Measurements from ENCODE around the gene FOXN3. TPM values are rescaled to one million over a fixed set of nuclear protein-coding genes. Genes with fewer than 3 reads are reported as not detected.

FOXN3 gene
- total RNA-seq, 1 donor from 2014 or later, result 108 TPM

DNA sequence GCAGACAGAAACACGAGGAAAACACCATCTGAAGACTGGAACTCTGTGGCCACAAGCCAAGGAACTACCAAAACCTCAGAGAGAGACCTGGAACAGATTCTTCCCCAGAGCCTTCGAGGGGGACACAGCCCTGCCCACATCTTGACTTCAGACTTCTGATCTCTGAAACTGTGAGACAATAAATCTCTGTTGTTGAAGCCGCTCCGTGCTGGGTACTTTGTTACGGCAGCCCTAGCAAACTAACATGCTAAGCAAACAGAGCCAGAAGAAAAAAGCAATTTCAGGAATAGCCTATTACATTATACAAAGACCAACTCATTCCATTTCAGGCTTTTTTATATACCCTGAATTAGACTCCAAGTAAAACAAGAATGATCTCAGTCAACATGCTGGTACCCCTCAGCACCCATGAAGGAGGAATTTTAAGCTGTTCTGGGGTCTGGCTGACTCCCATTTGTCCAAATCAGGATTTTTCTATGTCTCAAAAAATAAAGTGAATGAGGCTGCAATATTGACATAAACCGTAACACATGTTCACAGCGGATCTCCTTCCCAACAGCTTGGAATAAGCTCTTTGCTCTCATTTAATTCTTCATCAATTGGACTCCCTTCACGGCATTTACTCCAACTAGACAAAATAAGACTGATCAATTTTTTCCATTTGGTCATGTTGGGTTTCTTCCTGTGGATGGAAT, 190.1 kb downstream of the FOXN3 start:
- H3K27me3 Mint-ChIP-seq (ENCODE audit: unreplicated experiment), result peaks cover 2% of the 10 kb centered on the region
- H3K4me3 Mint-ChIP-seq (ENCODE audit: unreplicated experiment), result no peak overlapping the region
- H3K36me3 Mint-ChIP-seq (ENCODE audit: low read depth, unreplicated experiment), result no peaks in the 10 kb centered on the region
- DNase-seq (ENCODE audit: low spot score), result no peak
- H3K9me3 Mint-ChIP-seq (ENCODE audit: unreplicated experiment), result no peaks in the 10 kb centered on the region
- TF ChIP-seq, protein P1, sequence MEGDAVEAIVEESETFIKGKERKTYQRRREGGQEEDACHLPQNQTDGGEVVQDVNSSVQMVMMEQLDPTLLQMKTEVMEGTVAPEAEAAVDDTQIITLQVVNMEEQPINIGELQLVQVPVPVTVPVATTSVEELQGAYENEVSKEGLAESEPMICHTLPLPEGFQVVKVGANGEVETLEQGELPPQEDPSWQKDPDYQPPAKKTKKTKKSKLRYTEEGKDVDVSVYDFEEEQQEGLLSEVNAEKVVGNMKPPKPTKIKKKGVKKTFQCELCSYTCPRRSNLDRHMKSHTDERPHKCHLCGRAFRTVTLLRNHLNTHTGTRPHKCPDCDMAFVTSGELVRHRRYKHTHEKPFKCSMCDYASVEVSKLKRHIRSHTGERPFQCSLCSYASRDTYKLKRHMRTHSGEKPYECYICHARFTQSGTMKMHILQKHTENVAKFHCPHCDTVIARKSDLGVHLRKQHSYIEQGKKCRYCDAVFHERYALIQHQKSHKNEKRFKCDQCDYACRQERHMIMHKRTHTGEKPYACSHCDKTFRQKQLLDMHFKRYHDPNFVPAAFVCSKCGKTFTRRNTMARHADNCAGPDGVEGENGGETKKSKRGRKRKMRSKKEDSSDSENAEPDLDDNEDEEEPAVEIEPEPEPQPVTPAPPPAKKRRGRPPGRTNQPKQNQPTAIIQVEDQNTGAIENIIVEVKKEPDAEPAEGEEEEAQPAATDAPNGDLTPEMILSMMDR (IDR thresholded peaks at IDR 0.05; ENCODE audit: unreplicated experiment), result no peak
- H3K27ac Mint-ChIP-seq (ENCODE audit: unreplicated experiment), result no peak overlapping the region
- H3K4me1 Mint-ChIP-seq (ENCODE audit: unreplicated experiment), result peaks cover 10% of the 10 kb centered on the region

DNA sequence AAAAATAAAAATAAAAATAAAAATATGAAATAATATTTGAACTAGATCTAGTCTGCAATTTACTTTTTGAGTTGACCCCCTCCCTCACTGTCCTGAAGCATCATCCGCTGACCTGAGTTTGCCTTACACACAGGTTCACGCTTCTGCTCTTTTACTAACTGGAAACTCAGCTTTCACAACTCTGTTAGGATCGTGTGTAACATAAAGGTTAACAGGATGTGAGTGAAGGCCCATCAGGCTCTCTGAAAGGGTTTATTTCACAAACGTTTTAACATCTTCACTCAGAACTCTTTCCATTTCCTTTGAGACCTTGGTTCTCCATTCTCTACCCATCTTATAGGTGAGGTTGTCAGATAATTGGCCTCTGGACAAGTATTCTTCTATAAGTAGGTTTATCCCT, 191.4 kb downstream of the FOXN3 start:
- H3K36me3 Mint-ChIP-seq (ENCODE audit: low read depth, unreplicated experiment), result peaks cover 2% of the 10 kb centered on the region
- H3K27me3 Mint-ChIP-seq (ENCODE audit: unreplicated experiment), result no peaks in the 10 kb centered on the region
- TF ChIP-seq, protein P1 (IDR thresholded peaks at IDR 0.05; ENCODE audit: unreplicated experiment), result no peak
- H3K4me3 Mint-ChIP-seq (ENCODE audit: unreplicated experiment), result no peak overlapping the region
- H3K27ac Mint-ChIP-seq (ENCODE audit: unreplicated experiment), result no peak overlapping the region
- DNase-seq (ENCODE audit: low spot score), result no peak
- H3K4me1 Mint-ChIP-seq (ENCODE audit: unreplicated experiment), result peaks cover 16% of the 10 kb centered on the region
- no peaks in the 10 kb centered on the region for H3K9me3 Mint-ChIP-seq (ENCODE audit: unreplicated experiment)

DNA sequence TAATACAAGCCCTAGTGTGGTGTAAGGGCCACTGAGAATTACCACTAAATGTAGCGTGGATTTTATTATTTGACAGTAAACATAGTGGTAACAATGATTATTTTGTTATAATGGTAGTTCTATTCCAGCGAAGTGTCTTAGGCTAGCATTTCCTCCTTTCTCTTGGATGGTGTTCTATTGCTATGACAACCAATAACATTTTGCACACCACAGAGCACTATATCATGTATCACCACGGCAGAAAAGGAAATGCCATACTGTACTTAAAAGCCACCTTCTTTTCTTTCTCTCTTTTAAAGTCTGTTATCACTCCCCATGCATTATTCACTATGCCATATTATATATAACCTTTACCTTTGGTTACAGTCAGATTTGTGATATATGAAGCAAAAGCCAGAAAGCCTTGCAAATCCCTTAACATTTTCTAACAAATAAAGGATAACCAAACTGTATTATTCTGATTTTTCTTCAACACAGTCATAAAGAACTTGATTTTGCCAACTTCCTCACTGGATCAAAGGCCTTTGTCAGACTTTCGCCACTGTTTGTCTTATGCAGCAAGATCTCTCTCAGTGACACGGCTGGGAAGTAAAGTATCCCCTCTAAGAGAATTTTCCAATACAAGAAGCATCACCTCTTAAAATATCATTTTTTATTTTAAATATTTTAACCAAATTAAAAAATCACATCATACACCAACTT, 195.8 kb downstream of the FOXN3 start:
- DNase-seq (ENCODE audit: low spot score), result no peak
- Mint-ChIP-seq H3K4me3 (ENCODE audit: unreplicated experiment) (peak overlapping the region; percentile 62), H3K27ac (ENCODE audit: unreplicated experiment) (peak overlapping the region; percentile 75), H3K4me1 (ENCODE audit: unreplicated experiment) (peaks cover 15% of the 10 kb centered on the region), H3K27me3 (ENCODE audit: unreplicated experiment) (peaks cover 1% of the 10 kb centered on the region), H3K36me3 (ENCODE audit: low read depth, unreplicated experiment) (peaks cover 21% of the 10 kb centered on the region), H3K9me3 (ENCODE audit: unreplicated experiment) (no peaks in the 10 kb centered on the region)
- TF ChIP-seq, protein P1 (IDR thresholded peaks at IDR 0.05; ENCODE audit: unreplicated experiment), result no peak

DNA sequence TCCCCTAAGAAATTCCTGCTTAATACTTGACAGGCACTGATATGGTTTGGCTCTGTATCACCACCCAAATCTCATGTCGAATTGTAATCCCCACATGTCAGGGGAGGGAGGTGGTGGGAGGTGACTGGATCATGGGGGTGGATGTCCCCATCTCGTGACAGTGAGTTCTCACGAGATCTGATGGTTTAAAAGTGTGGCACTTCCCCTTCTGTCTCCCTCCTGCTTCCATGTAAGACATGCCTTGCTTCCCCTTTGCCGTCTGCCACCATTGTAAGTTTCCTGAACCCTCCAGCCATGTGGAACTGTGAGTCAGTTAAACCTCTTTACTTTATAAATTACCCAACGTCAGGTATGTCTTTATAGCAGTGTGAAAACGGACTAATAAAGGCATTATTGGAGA, 198.0 kb downstream of the FOXN3 start:
- Mint-ChIP-seq H3K27me3 (ENCODE audit: unreplicated experiment) (peaks cover 1% of the 10 kb centered on the region), H3K4me3 (ENCODE audit: unreplicated experiment) (no peak overlapping the region), H3K36me3 (ENCODE audit: low read depth, unreplicated experiment) (peaks cover 21% of the 10 kb centered on the region), H3K27ac (ENCODE audit: unreplicated experiment) (no peak overlapping the region), H3K4me1 (ENCODE audit: unreplicated experiment) (peaks cover 17% of the 10 kb centered on the region), H3K9me3 (ENCODE audit: unreplicated experiment) (no peaks in the 10 kb centered on the region)
- DNase-seq (ENCODE audit: low spot score), result no peak
- TF ChIP-seq, protein P1 (IDR thresholded peaks at IDR 0.05; ENCODE audit: unreplicated experiment), result no peak

DNA sequence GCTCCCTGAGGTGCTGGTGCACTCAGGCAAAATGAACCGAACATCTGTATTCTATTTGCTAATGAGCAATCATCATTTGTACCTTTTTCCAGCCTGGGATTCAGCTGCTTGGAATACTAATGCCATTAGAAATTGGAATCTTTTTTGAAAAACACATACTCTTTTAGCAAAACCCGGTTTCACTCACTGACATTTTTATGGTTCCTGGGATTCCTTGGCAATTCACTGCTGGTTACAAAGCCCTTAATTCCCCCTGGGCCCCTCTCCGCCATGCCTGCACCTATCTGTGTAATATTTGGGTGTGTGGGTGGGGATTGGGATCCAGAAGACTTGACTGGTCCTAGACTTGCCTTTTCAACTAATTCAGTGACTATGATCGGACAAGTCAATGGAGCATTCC, 199.1 kb downstream of the FOXN3 start:
- no peaks in the 10 kb centered on the region for H3K9me3 Mint-ChIP-seq (ENCODE audit: unreplicated experiment)
- no peak overlapping the region for H3K27ac Mint-ChIP-seq (ENCODE audit: unreplicated experiment)
- H3K36me3 Mint-ChIP-seq (ENCODE audit: low read depth, unreplicated experiment), result peaks cover 21% of the 10 kb centered on the region
- TF ChIP-seq, protein P1 (IDR thresholded peaks at IDR 0.05; ENCODE audit: unreplicated experiment), result no peak
- peaks cover 20% of the 10 kb centered on the region for H3K4me1 Mint-ChIP-seq (ENCODE audit: unreplicated experiment)
- peaks cover 1% of the 10 kb centered on the region for H3K27me3 Mint-ChIP-seq (ENCODE audit: unreplicated experiment)
- DNase-seq (ENCODE audit: low spot score), result no peak
- H3K4me3 Mint-ChIP-seq (ENCODE audit: unreplicated experiment), result no peak overlapping the region

Measured in endothelial cell (in vitro differentiated cells).